GM19240 (cell line): ENCODE measurements around the gene NR2C2AP.
"Not testable (repeated sequence)": the region's sequence is repeated elsewhere in the genome, so short reads cannot be mapped to it uniquely, and the experiment has no call there.

ENCODE experiments used
- DNase-seq: peaks from one replicate; pipeline ENCODE4 v3.0.0; 2011; ENCODE audit warnings: low spot score; ENCODE audit not compliant: insufficient read length

The NR2C2AP gene, protein sequence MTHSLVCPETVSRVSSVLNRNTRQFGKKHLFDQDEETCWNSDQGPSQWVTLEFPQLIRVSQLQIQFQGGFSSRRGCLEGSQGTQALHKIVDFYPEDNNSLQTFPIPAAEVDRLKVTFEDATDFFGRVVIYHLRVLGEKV

DNA sequence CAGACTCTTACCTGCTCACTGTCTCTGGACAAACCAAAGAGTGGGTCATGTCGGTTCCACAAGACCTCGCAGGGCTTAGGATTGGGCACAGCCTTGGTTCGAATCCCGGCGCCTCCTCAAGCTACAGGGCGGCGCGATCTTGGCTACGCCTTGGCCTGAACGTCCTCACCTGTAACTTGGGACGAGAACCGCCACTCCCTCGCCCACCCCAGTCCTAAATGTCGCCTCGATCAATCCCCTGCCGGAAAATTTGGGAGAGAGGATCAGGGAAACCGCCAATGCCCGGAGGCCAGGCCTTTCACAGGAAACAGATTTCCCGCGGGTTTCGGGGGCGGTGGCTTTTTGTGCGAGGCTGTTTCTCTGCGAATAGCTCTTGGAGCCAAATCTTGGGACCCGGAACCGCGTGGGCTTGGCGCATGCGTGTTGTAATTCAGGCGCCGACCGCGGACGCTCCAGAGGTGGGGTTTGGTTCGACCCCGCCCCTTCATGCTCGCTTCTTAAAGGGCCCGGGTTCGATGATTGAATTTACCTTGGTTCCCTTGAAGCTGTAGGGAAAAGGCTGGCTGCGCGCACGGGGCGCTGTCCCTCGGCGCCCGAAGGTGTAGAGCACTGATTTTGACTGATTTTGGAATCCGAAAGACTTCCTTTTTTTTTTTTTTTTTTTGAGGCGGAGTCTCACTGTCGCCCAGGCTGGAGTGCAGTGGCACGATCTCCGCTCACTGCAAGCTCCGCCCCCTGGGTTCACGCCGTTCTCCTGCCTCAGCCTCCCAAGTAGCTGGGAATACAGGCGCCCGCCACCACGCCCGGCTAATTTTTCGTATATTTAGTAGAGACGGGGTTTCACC lies at the start of gene NR2C2AP:
TSS of gene NR2C2AP (minus strand) at position 403 of the 845 bp plus-strand sequence. CDS start at position 49, 354 bp downstream.
- peak; percentile 100 for DNase-seq

DNA sequence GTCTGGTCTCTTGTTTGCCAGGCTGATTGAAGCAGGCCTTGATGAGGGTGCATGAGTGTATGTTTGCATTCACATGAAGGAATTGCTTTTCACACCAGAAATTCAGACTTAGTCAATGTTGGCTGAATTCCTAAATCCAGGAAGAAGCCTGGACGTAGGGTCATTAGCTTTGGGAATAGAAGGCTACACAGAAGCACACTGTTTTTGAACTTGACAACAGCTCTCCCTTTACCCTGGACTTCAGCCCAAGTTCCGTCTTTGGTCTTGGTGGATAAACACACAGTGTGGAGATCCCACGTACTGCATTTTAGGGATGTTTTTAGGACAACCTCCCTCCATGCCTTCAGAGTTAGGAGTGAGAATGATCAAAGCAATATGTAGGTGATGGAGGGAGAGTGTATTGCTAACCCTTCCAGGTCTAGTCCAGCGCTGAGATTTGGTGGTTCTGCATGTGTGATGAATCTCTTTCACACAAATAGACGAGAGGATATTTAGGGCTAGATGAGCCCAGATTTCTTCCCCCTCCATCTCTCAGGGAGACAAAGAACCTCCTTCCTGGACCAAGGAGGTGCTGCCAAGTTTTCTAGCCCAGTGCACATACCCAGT lies 47.1 kb upstream of the NR2C2AP start:
- no peak for DNase-seq

DNA sequence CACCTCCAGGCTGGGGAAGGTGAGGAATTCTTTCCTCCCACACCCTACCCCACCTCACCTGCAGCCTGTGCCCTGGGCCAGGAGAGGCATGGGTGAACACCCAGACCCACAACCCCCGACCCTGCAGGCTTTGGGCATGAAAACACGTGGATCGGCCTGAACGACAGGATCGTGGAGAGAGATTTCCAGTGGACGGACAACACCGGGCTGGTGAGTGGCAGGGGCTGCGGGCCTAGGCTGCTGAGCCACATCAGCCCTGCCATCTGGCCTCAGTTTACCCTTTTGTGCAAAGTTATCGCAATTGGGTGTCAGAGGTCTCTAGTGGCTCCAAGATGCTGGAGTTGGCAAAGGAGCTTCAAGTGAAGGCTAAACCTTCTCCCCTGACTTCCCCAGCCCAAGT lies 37.3 kb upstream of the NR2C2AP start:
- no peak for DNase-seq

DNA sequence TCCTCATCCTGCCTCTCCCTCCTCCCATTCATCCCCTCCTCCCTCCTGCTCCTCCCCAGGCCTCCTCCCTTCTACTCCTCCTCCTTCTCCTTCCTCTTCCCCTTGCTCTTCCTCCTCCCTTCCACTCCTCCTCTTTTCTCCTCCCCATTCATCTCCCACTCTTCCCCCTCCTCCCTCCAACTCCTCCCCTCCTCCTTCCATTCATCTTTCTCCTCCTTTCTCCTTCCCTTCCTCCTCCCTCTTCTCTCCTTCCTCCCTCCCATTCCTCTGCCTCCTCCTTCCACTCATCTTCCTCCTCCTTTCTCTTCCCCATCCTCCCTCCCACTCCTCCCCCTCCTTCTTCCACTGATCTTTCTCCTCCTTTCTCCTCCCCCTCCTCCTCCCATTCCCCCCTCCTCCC lies 36.5 kb upstream of the NR2C2AP start:
- DNase-seq = no peak

DNA sequence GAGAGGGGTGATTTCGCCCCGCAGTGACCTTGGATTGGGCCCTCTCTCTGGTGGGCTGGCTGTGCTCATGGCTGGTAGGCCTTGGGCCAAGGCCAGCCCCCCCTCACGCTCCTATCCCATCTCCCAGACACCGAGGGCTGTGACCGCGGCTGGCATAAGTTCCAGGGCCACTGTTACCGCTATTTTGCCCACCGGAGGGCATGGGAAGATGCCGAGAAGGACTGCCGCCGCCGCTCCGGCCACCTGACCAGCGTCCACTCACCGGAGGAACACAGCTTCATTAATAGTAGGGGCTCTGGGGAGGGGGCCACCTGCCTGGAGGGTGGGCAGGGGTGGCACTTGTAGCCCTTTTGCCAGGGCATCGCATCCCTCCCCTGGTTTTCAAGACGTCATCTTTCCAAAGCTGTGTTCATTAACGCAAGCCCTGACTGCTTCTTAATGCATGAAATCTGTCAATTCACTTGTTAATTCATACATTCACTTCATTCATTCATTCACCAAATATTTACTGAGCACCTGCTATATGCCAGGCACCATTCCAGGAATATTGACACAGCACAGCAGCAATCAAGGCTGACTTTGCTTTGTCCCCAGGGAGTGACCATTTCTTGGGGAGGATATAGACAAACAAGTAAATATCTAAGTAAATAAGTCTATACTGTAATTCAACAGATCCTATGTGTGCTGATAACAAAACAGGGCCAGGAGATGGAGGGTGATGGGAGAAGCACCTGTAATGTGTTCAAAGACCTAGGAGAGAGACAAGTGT lies 35.1 kb upstream of the NR2C2AP start:
- DNase-seq = no peak

DNA sequence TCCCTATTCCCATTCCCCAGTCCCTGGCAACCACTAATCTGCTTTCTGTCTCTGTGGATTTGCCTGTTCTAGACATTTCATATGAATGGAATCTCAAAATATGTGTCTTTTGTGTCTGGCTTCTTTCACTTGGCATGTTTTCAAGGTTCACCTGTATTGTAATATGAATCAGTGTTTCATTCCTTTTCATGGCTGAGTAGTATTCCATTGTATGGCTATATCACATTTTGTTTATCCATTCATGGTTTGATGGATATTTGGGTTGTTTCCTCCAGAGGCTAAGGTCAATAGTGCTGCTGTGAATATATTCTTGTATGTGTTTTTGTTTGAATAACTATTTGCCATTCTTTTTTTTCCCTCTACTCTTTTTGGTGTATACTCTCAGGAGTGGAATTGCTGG lies 33.0 kb upstream of the NR2C2AP start:
- no peak for DNase-seq

DNA sequence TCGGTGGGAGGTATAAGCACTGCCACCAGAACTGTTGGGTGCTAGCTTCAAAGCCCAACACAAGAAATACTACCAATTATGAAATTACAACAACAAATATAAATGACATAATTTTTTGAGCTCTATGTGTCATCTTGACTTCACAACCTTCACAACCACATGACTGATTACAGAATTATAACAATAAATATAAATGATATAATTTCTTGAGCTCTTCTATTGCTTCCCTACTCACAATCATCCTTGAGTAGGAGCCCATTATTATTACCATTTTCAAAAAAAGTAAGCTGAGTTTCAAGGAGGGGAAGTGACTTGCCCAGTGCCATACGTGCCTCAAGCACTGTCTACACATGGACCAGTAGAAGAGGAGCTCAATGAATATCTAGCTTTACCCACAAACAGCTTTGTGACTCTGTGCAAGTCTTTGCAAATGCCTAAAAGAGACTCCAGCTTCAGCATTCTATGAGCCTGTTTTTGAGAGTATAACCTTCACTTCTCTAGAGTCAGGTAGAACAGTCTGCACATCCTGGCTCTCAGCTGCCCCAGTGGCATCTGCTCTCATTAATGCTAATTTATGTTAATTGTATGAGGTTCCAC lies 31.1 kb upstream of the NR2C2AP start:
- DNase-seq = no peak

DNA sequence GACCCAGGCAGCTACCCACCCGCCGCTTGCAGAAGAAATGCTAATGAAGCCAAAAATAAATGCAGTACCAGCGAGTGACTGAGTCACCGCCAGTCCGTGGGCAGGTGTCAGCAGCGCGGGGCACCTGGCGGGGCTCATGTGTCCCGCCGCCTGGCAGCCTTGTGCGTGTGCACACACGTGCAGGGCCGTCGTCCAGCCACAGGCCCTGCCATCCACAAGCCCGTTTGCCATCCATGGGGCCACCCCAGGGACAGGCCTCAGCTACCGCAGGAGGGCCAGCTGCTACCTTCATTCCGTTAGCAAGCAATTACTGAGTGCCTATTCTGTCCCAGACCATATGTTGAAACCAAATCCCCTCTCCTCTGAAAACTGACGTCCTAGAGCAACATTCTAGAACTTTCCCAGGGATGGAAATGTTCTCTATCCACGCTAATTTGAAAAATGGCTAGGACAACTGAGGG lies 29.1 kb upstream of the NR2C2AP start:
- no peak for DNase-seq

DNA sequence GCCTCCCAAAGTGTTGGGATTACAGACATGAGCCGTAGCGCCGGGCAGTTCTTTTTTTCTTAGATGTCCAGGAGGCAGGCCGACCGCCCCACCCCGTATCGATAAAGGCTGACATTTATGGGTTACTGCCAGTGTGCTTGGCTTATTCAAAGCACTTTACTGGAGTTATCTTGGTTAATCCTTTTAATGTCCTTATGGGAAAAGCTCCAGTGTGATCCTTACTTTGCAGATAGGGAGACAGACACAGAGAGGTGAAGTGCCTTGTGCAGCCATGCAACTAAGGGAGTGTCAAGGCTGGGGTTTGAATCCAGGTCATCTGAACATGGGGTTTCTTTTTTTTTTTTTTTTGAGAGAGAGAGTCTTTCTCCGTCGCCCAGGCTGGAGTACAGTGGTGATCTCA lies 27.8 kb upstream of the NR2C2AP start:
- no peak for DNase-seq

DNA sequence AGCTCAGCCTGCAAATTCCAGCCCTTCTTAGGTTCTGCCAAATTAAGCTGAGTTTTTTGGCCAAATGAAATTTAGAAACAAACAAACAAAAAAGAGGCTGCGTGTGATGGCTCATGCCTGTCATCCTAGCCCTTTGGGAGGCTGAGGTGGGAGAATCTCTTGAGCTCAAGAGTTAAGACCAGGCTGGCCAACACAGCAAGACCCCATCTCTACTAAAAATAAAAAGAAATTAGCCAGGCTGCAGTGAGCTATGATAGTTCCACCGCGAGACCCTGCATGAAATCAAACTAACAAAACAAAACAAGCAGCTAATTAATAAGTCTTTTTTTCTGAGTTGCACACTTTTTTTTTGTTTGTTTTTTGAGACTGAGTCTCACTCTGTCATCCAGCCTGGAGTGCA lies 26.5 kb upstream of the NR2C2AP start:
- DNase-seq = no peak

DNA sequence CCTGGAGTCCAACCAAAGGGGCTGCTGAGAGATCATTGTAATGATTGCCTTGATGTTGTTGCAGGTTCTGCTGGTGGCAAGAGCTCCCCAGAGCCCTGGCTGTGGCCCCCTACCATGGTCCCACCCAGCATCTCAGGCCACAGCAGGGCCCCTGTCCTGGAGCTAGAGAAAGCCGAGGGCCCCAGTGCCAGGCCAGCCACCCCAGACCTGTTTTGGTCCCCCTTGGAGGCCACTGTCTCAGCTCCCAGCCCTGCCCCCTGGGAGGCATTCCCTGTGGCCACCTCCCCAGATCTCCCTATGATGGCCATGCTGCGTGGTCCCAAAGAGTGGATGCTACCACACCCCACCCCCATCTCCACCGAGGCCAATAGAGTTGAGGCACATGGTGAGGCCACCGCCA lies 24.0 kb upstream of the NR2C2AP start:
- DNase-seq = no peak

DNA sequence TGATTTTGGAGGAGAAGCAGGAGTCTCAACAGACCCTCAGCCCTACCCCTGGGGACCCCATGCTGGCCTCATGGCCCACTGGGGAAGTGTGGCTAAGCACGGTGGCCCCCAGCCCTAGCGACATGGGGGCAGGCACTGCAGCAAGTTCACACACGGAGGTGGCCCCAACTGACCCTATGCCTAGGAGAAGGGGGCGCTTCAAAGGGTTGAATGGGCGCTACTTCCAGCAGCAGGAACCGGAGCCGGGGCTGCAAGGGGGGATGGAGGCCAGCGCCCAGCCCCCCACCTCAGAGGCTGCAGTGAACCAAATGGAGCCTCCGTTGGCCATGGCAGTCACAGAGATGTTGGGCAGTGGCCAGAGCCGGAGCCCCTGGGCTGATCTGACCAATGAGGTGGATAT lies 23.4 kb upstream of the NR2C2AP start:
- no peak for DNase-seq

DNA sequence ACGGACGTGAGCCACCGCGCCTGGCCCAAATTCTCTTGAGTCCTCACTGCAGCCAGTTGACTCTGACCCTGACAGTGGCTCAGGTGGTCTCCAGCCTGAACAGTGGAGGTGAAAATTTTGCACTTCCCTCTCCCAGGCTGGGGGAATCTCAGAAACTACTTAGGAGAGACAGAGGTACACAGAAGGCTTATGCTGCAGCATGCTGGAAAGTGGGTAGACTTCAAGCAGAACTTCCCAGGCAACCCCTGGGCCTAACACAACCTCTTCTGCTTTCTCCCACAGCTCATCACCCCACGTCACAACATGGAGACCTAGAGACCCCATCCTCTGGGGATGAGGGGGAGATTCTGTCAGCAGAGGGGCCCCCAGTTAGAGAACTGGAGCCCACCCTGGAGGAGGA lies 23.0 kb upstream of the NR2C2AP start:
- DNase-seq = no peak

DNA sequence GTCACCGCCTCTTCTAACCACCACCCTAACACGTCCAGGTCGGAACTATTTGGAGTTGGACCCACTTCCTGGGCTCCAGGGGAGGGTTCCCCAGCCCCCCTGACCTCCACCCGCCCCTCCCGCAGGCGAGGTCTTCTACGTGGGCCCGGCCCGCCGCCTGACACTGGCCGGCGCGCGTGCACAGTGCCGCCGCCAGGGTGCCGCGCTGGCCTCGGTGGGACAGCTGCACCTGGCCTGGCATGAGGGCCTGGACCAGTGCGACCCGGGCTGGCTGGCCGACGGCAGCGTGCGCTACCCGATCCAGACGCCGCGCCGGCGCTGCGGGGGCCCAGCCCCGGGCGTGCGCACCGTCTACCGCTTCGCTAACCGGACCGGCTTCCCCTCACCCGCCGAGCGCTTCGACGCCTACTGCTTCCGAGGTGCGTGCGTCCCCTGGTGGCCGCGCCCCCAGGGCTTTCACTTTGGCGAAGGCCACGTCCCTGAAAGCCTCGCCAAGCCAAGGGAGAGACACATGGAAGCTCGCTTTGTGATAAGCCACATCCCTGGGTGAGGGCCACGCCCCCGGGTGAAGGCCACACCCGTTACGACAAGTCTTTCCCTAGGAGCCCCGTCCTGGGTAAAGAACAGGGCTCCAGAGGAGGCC lies 21.8 kb upstream of the NR2C2AP start:
- peak; percentile 88 for DNase-seq

DNA sequence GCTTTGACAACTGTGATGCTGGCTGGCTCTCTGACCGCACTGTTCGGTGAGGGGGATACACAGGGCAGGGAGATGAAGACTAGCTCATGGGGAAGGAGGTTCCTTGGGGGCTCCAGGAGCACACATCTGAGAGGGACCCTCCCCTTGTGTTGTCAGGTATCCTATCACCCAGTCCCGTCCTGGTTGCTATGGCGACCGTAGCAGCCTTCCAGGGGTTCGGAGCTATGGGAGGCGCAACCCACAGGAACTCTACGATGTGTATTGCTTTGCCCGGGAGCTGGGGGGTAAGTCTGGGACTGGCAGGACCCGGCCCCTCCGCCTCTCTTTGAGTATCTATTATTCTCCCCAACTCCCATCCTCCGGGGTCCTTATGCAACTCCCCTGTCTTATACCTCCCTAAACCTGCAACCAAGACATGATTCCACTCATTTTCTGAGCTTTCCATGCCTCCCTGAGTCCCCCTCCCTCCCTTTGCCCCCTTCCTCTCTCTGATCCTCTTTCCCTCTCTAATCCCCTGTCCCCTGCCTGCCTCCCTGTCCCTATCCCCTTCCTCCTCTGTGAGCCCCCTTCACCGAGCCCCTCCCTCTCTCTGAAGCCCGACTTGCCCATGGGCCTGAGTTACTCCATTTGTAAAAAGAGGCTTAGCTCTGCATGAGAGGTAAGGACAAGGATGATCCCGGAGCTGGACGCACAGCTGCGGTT lies 21.1 kb upstream of the NR2C2AP start:
- DNase-seq = no peak

DNA sequence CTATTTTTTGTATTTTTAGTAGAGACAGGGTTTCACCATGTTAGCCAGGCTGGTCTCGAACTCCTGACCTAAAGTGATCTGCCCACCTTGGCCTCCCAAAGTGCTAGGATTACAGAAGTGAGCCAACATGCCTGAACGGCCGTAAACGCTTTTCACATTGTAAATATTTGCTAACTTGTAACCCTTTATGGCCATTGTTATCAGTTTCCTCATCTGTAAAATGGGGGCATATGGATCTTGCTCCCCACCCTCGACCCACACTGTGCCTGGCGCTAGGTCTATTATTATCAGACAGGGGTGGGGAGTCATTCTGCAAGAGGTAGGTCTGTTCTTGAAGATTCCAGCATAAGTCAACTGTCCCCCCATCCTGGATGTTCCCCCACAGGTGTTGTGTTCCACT lies 20.4 kb upstream of the NR2C2AP start:
- no peak for DNase-seq

DNA sequence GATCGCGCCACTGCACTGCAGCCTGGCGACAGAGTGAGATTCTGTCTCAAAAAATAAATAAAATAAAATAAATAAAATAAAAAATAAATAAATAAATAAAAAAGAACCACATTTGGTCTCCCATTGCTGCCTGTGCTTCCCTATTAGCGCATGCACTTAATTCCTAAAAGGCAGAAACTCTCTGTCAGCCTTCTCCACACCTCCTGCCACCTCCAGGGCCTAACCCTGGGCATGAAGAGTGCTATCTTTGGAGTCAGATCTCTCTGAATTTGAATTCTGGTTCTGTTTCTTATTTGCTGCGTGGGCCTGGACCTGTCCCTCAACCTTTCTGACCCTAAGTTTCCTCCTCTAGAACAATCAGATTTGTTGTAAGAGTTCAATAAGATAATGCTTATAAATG lies 19.8 kb upstream of the NR2C2AP start:
- DNase-seq = no peak

DNA sequence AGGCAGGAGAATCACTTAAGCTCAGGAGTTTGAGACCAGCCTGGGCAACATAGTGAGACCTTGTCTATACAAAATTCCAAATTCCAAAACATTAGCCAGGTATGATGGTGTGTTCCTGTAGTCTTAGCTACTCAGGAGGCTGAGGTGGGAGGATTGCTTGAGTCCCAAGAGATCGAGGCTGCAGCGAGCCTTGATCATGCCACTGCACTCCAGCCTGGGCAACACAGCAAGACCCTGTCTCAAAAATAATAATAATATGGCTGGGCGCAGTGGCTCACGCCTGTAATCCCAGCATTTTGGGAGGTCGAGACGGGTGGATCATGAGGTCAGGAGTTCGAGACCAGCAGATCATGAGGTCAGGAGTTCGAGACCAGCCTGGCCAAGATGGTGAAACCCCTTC lies 17.8 kb upstream of the NR2C2AP start:
- not testable (repeated sequence) for DNase-seq

DNA sequence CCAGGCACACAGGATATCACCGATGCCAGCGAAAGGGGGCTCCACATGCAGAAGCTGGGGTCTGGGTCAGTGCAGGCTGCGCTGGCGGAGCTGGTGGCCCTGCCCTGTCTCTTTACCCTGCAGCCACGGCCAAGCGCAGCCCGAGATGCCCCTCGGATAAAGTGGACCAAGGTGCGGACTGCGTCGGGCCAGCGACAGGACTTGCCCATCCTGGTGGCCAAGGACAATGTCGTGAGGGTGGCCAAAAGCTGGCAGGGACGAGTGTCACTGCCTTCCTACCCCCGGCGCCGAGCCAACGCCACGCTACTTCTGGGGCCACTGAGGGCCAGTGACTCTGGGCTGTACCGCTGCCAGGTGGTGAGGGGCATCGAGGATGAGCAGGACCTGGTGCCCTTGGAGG lies 15.7 kb upstream of the NR2C2AP start:
- DNase-seq = no peak

DNA sequence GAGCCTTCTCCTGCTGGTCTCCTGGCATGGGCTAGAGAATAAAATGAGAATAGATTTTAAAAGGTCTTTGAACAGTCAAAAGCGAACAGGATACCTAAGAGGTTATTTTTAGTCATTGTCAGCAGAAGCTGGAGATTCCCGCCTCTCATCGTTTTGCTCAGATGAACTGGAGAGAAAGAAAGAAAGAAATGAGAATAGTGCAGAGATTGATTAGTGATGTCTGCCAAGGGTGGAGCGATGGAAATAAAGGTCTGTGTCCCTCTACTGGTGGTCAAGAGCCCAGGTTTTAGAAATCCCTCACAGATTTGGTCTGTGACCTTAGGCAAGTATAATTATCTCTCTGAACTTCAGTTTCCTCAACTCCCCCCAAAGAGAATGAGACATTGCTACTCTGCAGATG lies 13.9 kb upstream of the NR2C2AP start:
- no peak for DNase-seq
